HEK293 (cell line): ENCODE data around the gene HRK.
A peak's percentile ranks its signal among the peaks of the same experiment; 100 is the strongest.

ENCODE experiments used
- OSR2 ChIP-seq: fragments of 450-650 bp; formaldehyde crosslinking; IDR thresholded peaks from 2 replicates; pipeline ENCODE4 v1.5.1; 2016; ENCODE audit warnings: missing biosample characterization, missing genetic modification characterization
- ZBTB17 ChIP-seq: fragments of 450-650 bp; formaldehyde crosslinking; IDR thresholded peaks from 2 replicates; pipeline ENCODE4 v1.5.1; 2016; ENCODE audit warnings: missing biosample characterization, missing genetic modification characterization
- ZNF16 ChIP-seq: fragments of 450-650 bp; formaldehyde crosslinking; IDR thresholded peaks from 2 replicates; pipeline ENCODE4 v1.5.1; 2016; ENCODE audit warnings: low read depth, missing biosample characterization, missing genetic modification characterization
- ZNF184 ChIP-seq: fragments of 450-650 bp; IDR thresholded peaks from 2 replicates; pipeline ENCODE4 v1.5.1; 2018; ENCODE audit warnings: missing biosample characterization, mild to moderate bottlenecking, missing genetic modification characterization
- ZNF202 ChIP-seq: fragments of 450-650 bp; formaldehyde crosslinking; IDR thresholded peaks from 2 replicates; pipeline ENCODE4 v1.5.1; 2016; ENCODE audit warnings: missing biosample characterization, missing genetic modification characterization, borderline replicate concordance
- ZNF223 ChIP-seq: fragments of 450-650 bp; formaldehyde crosslinking; IDR thresholded peaks from 2 replicates; pipeline ENCODE4 v1.5.1; 2016; ENCODE audit warnings: missing biosample characterization, missing genetic modification characterization
- ZNF239 ChIP-seq: fragments of 450-650 bp; formaldehyde crosslinking; IDR thresholded peaks from 2 replicates; pipeline ENCODE4 v1.5.1; 2016; ENCODE audit warnings: missing biosample characterization, missing genetic modification characterization
- ZNF266 ChIP-seq: fragments of 450-650 bp; formaldehyde crosslinking; IDR thresholded peaks from 2 replicates; pipeline ENCODE4 v1.5.1; 2016; ENCODE audit warnings: missing biosample characterization, missing genetic modification characterization, low read depth
- ZNF311 ChIP-seq: fragments of 450-650 bp; formaldehyde crosslinking; IDR thresholded peaks from 2 replicates; pipeline ENCODE4 v1.5.1; 2017; ENCODE audit warnings: missing biosample characterization, missing genetic modification characterization, borderline replicate concordance
- ZNF416 ChIP-seq: fragments of 450-650 bp; formaldehyde crosslinking; IDR thresholded peaks from 2 replicates; pipeline ENCODE4 v1.5.1; 2016; ENCODE audit warnings: missing biosample characterization, missing genetic modification characterization
- ZNF426 ChIP-seq: fragments of 450-650 bp; formaldehyde crosslinking; IDR thresholded peaks from 2 replicates; pipeline ENCODE4 v1.5.1; 2017; ENCODE audit warnings: missing biosample characterization, missing genetic modification characterization, mild to moderate bottlenecking, inconsistent platforms, moderate library complexity
- ZNF561 ChIP-seq: fragments of 450-650 bp; IDR thresholded peaks from 2 replicates; pipeline ENCODE4 v1.5.1; 2018; ENCODE audit warnings: missing biosample characterization, missing genetic modification characterization, borderline replicate concordance
- TF ChIP-seq, protein P1 (sequence below): fragments of 450-650 bp; formaldehyde crosslinking; IDR thresholded peaks from 2 replicates; pipeline ENCODE4 v1.5.1; 2016; ENCODE audit warnings: missing biosample characterization, missing genetic modification characterization
- TF ChIP-seq, protein P2 (sequence below): fragments of 450-650 bp; formaldehyde crosslinking; IDR thresholded peaks from 2 replicates; pipeline ENCODE4 v1.5.1; 2017; ENCODE audit warnings: missing biosample characterization, missing genetic modification characterization
- TF ChIP-seq, protein P3 (sequence below): fragments of 450-650 bp; formaldehyde crosslinking; IDR thresholded peaks from 2 replicates; pipeline ENCODE4 v1.5.1; 2016; ENCODE audit warnings: missing biosample characterization, missing genetic modification characterization
- TF ChIP-seq, protein P4 (sequence below): fragments of 450-650 bp; formaldehyde crosslinking; IDR thresholded peaks from 2 replicates; pipeline ENCODE4 v1.5.1; 2016; ENCODE audit warnings: missing biosample characterization, missing genetic modification characterization
- TF ChIP-seq, protein P5 (sequence below): fragments of 450-650 bp; formaldehyde crosslinking; IDR thresholded peaks from 2 replicates; pipeline ENCODE4 v1.5.1; 2016; ENCODE audit warnings: missing biosample characterization, missing genetic modification characterization, borderline replicate concordance
- TF ChIP-seq, protein P6 (sequence below): fragments of 450-650 bp; formaldehyde crosslinking; IDR thresholded peaks from 2 replicates; pipeline ENCODE4 v1.5.1; 2016; ENCODE audit warnings: missing biosample characterization, missing genetic modification characterization
- TF ChIP-seq, protein P7 (sequence below): sonication (generic); formaldehyde crosslinking; IDR thresholded peaks from 2 replicates; pipeline ENCODE4 v1.8.1; 2022; ENCODE audit warnings: mild to moderate bottlenecking, moderate library complexity, missing genetic modification reagents

HRK gene

DNA sequence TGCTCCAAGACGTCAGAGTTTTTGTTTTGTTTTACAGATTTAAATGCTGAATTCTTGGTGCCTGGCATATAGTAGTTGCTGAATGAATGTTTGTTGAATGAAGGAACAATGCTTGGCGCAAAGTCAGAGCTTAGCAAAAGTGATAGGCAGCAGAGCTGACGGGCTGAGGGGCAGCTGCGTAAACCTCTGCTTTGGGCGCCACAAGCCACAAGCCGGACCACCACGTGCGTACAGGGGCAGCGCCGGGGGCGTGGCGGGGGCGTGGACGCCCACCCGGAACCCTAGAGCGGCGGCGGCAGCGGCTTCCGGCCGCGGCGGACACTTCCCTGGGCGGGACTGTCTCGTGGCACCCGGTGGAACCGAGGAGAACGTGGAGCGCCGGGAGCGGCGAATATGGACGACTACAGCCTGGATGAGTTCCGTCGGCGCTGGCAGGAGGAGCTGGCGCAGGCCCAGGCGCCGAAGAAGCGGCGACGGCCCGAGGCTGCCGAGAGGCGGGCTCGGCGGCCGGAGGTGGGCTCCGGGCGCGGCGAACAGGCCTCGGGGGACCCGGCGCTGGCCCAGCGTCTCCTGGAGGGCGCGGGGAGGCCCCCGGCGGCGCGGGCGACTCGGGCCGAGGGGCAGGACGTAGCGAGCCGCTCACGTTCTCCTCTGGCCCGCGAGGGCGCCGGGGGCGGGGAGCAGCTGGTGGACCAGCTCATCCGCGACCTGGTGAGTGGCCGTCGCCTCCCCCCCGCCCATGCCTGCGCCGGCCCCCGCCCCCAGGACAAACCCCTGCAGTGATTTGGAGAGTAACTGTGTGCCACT, 29.6 kb upstream of the HRK start, which contains the start of gene FBXW8 (continued):
- TF ChIP-seq, protein P1, sequence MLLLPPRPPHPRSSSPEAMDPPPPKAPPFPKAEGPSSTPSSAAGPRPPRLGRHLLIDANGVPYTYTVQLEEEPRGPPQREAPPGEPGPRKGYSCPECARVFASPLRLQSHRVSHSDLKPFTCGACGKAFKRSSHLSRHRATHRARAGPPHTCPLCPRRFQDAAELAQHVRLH (tag by site-specific recombination) = peak; percentile 13; the same call in 1 of the 2 replicates
- TF ChIP-seq, protein P2, sequence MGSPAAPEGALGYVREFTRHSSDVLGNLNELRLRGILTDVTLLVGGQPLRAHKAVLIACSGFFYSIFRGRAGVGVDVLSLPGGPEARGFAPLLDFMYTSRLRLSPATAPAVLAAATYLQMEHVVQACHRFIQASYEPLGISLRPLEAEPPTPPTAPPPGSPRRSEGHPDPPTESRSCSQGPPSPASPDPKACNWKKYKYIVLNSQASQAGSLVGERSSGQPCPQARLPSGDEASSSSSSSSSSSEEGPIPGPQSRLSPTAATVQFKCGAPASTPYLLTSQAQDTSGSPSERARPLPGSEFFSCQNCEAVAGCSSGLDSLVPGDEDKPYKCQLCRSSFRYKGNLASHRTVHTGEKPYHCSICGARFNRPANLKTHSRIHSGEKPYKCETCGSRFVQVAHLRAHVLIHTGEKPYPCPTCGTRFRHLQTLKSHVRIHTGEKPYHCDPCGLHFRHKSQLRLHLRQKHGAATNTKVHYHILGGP = no peak
- TF ChIP-seq, protein P3, sequence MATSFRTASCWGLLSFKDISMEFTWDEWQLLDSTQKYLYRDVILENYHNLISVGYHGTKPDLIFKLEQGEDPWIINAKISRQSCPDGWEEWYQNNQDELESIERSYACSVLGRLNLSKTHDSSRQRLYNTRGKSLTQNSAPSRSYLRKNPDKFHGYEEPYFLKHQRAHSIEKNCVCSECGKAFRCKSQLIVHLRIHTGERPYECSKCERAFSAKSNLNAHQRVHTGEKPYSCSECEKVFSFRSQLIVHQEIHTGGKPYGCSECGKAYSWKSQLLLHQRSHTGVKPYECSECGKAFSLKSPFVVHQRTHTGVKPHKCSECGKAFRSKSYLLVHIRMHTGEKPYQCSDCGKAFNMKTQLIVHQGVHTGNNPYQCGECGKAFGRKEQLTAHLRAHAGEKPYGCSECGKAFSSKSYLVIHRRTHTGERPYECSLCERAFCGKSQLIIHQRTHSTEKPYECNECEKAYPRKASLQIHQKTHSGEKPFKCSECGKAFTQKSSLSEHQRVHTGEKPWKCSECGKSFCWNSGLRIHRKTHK (tag by site-specific recombination) = no peak
- TF ChIP-seq ZNF416 (tag by site-specific recombination) (no peak), ZBTB17 (tag by site-specific recombination) (0 out of 2 replicates have a peak, but pooled peaks have one; percentile 38), ZNF266 (no peak), ZNF426 (no peak), ZNF239 (tag by site-specific recombination) (no peak), ZNF202 (tag by site-specific recombination) (no peak), ZNF311 (no peak), ZNF223 (tag by site-specific recombination) (no peak), ZNF561 (tag by site-specific recombination) (peak; percentile 82; the same call in 1 of the 2 replicates), ZNF16 (tag by site-specific recombination) (no peak), OSR2 (tag by site-specific recombination) (no peak), ZNF184 (tag by site-specific recombination) (no peak)
- TF ChIP-seq, protein P4, sequence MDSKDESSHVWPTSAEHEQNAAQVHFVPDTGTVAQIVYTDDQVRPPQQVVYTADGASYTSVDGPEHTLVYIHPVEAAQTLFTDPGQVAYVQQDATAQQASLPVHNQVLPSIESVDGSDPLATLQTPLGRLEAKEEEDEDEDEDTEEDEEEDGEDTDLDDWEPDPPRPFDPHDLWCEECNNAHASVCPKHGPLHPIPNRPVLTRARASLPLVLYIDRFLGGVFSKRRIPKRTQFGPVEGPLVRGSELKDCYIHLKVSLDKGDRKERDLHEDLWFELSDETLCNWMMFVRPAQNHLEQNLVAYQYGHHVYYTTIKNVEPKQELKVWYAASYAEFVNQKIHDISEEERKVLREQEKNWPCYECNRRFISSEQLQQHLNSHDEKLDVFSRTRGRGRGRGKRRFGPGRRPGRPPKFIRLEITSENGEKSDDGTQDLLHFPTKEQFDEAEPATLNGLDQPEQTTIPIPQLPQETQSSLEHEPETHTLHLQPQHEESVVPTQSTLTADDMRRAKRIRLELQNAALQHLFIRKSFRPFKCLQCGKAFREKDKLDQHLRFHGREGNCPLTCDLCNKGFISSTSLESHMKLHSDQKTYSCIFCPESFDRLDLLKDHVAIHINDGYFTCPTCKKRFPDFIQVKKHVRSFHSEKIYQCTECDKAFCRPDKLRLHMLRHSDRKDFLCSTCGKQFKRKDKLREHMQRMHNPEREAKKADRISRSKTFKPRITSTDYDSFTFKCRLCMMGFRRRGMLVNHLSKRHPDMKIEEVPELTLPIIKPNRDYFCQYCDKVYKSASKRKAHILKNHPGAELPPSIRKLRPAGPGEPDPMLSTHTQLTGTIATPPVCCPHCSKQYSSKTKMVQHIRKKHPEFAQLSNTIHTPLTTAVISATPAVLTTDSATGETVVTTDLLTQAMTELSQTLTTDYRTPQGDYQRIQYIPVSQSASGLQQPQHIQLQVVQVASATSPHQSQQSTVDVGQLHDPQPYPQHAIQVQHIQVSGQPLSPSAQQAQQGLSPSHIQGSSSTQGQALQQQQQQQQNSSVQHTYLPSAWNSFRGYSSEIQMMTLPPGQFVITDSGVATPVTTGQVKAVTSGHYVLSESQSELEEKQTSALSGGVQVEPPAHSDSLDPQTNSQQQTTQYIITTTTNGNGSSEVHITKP = no peak
- TF ChIP-seq, protein P5, sequence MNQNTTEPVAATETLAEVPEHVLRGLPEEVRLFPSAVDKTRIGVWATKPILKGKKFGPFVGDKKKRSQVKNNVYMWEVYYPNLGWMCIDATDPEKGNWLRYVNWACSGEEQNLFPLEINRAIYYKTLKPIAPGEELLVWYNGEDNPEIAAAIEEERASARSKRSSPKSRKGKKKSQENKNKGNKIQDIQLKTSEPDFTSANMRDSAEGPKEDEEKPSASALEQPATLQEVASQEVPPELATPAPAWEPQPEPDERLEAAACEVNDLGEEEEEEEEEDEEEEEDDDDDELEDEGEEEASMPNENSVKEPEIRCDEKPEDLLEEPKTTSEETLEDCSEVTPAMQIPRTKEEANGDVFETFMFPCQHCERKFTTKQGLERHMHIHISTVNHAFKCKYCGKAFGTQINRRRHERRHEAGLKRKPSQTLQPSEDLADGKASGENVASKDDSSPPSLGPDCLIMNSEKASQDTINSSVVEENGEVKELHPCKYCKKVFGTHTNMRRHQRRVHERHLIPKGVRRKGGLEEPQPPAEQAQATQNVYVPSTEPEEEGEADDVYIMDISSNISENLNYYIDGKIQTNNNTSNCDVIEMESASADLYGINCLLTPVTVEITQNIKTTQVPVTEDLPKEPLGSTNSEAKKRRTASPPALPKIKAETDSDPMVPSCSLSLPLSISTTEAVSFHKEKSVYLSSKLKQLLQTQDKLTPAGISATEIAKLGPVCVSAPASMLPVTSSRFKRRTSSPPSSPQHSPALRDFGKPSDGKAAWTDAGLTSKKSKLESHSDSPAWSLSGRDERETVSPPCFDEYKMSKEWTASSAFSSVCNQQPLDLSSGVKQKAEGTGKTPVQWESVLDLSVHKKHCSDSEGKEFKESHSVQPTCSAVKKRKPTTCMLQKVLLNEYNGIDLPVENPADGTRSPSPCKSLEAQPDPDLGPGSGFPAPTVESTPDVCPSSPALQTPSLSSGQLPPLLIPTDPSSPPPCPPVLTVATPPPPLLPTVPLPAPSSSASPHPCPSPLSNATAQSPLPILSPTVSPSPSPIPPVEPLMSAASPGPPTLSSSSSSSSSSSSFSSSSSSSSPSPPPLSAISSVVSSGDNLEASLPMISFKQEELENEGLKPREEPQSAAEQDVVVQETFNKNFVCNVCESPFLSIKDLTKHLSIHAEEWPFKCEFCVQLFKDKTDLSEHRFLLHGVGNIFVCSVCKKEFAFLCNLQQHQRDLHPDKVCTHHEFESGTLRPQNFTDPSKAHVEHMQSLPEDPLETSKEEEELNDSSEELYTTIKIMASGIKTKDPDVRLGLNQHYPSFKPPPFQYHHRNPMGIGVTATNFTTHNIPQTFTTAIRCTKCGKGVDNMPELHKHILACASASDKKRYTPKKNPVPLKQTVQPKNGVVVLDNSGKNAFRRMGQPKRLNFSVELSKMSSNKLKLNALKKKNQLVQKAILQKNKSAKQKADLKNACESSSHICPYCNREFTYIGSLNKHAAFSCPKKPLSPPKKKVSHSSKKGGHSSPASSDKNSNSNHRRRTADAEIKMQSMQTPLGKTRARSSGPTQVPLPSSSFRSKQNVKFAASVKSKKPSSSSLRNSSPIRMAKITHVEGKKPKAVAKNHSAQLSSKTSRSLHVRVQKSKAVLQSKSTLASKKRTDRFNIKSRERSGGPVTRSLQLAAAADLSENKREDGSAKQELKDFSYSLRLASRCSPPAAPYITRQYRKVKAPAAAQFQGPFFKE = no peak
- TF ChIP-seq, protein P6, sequence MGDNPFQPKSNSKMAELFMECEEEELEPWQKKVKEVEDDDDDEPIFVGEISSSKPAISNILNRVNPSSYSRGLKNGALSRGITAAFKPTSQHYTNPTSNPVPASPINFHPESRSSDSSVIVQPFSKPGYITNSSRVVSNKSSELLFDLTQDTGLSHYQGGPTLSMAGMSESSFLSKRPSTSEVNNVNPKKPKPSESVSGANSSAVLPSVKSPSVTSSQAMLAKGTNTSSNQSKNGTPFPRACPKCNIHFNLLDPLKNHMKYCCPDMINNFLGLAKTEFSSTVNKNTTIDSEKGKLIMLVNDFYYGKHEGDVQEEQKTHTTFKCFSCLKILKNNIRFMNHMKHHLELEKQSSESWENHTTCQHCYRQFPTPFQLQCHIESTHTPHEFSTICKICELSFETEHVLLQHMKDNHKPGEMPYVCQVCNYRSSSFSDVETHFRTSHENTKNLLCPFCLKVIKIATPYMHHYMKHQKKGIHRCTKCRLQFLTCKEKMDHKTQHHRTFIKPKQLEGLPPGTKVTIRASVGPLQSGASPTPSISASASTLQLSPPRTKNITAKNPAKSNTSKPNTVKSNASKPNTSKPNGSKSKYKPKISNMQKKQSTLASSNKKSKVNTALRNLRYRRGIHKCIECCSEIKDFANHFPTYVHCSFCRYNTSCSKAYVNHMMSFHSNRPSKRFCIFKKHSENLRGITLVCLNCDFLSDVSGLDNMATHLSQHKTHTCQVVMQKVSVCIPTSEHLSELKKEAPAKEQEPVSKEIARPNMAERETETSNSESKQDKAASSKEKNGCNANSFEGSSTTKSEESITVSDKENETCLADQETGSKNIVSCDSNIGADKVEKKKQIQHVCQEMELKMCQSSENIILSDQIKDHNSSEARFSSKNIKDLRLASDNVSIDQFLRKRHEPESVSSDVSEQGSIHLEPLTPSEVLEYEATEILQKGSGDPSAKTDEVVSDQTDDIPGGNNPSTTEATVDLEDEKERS (tag by site-specific recombination) = 0 out of 2 replicates have a peak, but pooled peaks have one; percentile 4
- TF ChIP-seq, protein P7, sequence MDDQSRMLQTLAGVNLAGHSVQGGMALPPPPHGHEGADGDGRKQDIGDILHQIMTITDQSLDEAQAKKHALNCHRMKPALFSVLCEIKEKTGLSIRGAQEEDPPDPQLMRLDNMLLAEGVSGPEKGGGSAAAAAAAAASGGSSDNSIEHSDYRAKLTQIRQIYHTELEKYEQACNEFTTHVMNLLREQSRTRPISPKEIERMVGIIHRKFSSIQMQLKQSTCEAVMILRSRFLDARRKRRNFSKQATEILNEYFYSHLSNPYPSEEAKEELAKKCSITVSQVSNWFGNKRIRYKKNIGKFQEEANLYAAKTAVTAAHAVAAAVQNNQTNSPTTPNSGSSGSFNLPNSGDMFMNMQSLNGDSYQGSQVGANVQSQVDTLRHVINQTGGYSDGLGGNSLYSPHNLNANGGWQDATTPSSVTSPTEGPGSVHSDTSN (CRISPR knock-in tag) = peak; percentile 48; the same call in 1 of the 2 replicates
